IMR-90 (cell line): ENCODE data around the gene AANAT.

Source experiments
- BHLHE40 ChIP-seq: fragments of 150-350 bp; IDR thresholded peaks from 2 replicates; pipeline ENCODE4 v1.6.1; 2016; ENCODE audit warnings: mild to moderate bottlenecking, low read depth, low read length
- CEBPB ChIP-seq: IDR thresholded peaks from 2 replicates; pipeline ENCODE4 v1.6.1; 2012; ENCODE audit warnings: low read depth, low read length, improper control_type of control experiment
- CHD1 ChIP-seq: IDR thresholded peaks from 2 replicates; pipeline ENCODE4 v1.6.1; 2012; ENCODE audit warnings: low read depth, low read length, improper control_type of control experiment
- CTCF ChIP-seq: conservative IDR thresholded peaks from 2 replicates; pipeline ENCODE4 v1.5.1; 2012; ENCODE audit warnings: mild to moderate bottlenecking, low read depth, low read length, improper control_type of control experiment
- FOS ChIP-seq: fragments of 150-350 bp; IDR thresholded peaks from 2 replicates; pipeline ENCODE4 v1.6.1; 2016; ENCODE audit warnings: low read depth, low read length
- MAFK ChIP-seq: IDR thresholded peaks from 2 replicates; pipeline ENCODE4 v1.6.1; 2012; ENCODE audit warnings: low read depth, low read length, improper control_type of control experiment
- MAZ ChIP-seq: IDR thresholded peaks from 2 replicates; pipeline ENCODE4 v1.6.1; 2012; ENCODE audit warnings: low read depth, mild to moderate bottlenecking, low read length, improper control_type of control experiment, moderate library complexity, borderline replicate concordance
- MXI1 ChIP-seq: IDR thresholded peaks from 2 replicates; pipeline ENCODE4 v1.6.1; 2012; ENCODE audit warnings: low read depth, mild to moderate bottlenecking, low read length, moderate library complexity, borderline replicate concordance
- POLR2A ChIP-seq: IDR thresholded peaks from 2 replicates; pipeline ENCODE4 v1.6.1; 2012; ENCODE audit warnings: mild to moderate bottlenecking, low read depth, low read length
- RAD21 ChIP-seq: IDR thresholded peaks from 2 replicates; pipeline ENCODE4 v1.6.1; 2012; ENCODE audit warnings: low read length, improper control_type of control experiment
- RCOR1 ChIP-seq: IDR thresholded peaks from 2 replicates; pipeline ENCODE4 v1.6.1; 2012; ENCODE audit warnings: mild to moderate bottlenecking, low read length, improper control_type of control experiment; ENCODE audit not compliant: insufficient replicate concordance
- SMC3 ChIP-seq: fragments of 150-350 bp; IDR thresholded peaks from 2 replicates; pipeline ENCODE4 v1.6.1; 2016; ENCODE audit warnings: low read depth, mild to moderate bottlenecking, antibody characterized with exemption, low read length, moderate library complexity
- USF2 ChIP-seq: fragments of 150-350 bp; IDR thresholded peaks from 2 replicates; pipeline ENCODE4 v1.6.1; 2017; ENCODE audit warnings: mild to moderate bottlenecking, antibody characterized with exemption, low read length, low read depth

- TF ChIP-seq CTCF (no peak), USF2 (no peak), CEBPB (no peak), POLR2A (no peak), FOS (no peak), MXI1 (no peak), RAD21 (no peak), MAFK (no peak), BHLHE40 (no peak), RCOR1 (no peak), SMC3 (no peak), MAZ (no peak), CHD1 (no peak)
Observed at GRCh38 chr17:76478730-76479514, 11.5 kb downstream of the AANAT start.
